Liver (tissue), 9 donors: ENCODE data around the gene VSIG2. TPM values are rescaled to one million over a fixed set of nuclear protein-coding genes. Genes with fewer than 3 reads are reported as not detected.

Experiments
- DNase-seq: peaks from one replicate; pipeline ENCODE4 v3.0.0-alpha.2; 2017; ENCODE audit warnings: low spot score
- H3K27ac ChIP-seq, 2 donors: one replicate each; pipeline ENCODE4 v1.7.0; 2013; ENCODE audit warnings: inconsistent platforms in 2 of 2, low read length in 2 of 2, control low read depth in 1 of 2, low read depth in 1 of 2, mild to moderate bottlenecking in 1 of 2
- H3K27me3 ChIP-seq, 4 donors: one replicate each; pipeline versions ENCODE4 v1.6.1 to v1.7.0; 2013; ENCODE audit warnings: low read length in 3 of 4, inconsistent platforms in 1 of 4, mild to moderate bottlenecking in 1 of 4, moderate library complexity in 1 of 4; ENCODE audit not compliant: control insufficient read depth in 4 of 4, insufficient read depth in 4 of 4
- H3K36me3 ChIP-seq, 4 donors: one replicate each; pipeline versions ENCODE4 v1.6.1 to v1.7.0; 2013; ENCODE audit warnings: low read length in 3 of 4, mild to moderate bottlenecking in 3 of 4, low read depth in 1 of 4, moderate library complexity in 1 of 4; ENCODE audit not compliant: control insufficient read depth in 4 of 4, insufficient read depth in 3 of 4
- H3K4me1 ChIP-seq, 4 donors: one replicate each; pipeline versions ENCODE4 v1.6.1 to v1.7.0; 2013; ENCODE audit warnings: low read length in 3 of 4, mild to moderate bottlenecking in 3 of 4, moderate library complexity in 1 of 4; ENCODE audit not compliant: control insufficient read depth in 4 of 4, insufficient read depth in 4 of 4
- H3K4me3 ChIP-seq, 3 donors: one replicate each; pipeline versions ENCODE4 v1.6.1 to v1.7.0; 2013; ENCODE audit warnings: low read length in 3 of 3, control low read depth in 1 of 3, low read depth in 1 of 3, mild to moderate bottlenecking in 1 of 3
- H3K9ac ChIP-seq, 2 donors: one replicate each; pipeline ENCODE4 v1.7.0; 2013; ENCODE audit warnings: low read length in 2 of 2, mild to moderate bottlenecking in 2 of 2, moderate library complexity in 2 of 2, control low read depth in 1 of 2, low read depth in 1 of 2
- H3K9me3 ChIP-seq, 4 donors: one replicate each; pipeline versions ENCODE4 v1.6.1 to v1.7.0; 2013; ENCODE audit warnings: low read length in 3 of 4; ENCODE audit not compliant: control insufficient read depth in 4 of 4
- EGR1 ChIP-seq, 2 donors: IDR thresholded peaks; 2 replicates each; pipeline ENCODE4 v1.6.1; 2016 to 2018; ENCODE audit warnings: antibody characterized with exemption in 2 of 2, low read depth in 2 of 2
- FOXA1 ChIP-seq: IDR thresholded peaks from 2 replicates; pipeline ENCODE4 v1.6.1; 2016; ENCODE audit warnings: antibody characterized with exemption
- FOXA2 ChIP-seq: IDR thresholded peaks from 2 replicates; pipeline ENCODE4 v1.6.1; 2016; ENCODE audit warnings: antibody characterized with exemption
- GABPA ChIP-seq, 2 donors: IDR thresholded peaks in 1 of 2; conservative IDR thresholded peaks in 1 of 2; 2 replicates each; pipeline ENCODE4 v1.6.1; 2016; ENCODE audit warnings: antibody characterized with exemption in 2 of 2, mild to moderate bottlenecking in 1 of 2, moderate library complexity in 1 of 2
- HNF4A ChIP-seq, 2 donors: conservative IDR thresholded peaks; 2 replicates each; pipeline ENCODE4 v1.6.1; 2016; ENCODE audit warnings: antibody characterized with exemption in 2 of 2, mild to moderate bottlenecking in 2 of 2
- HNF4G ChIP-seq: IDR thresholded peaks from 2 replicates; pipeline ENCODE4 v1.6.1; 2016; ENCODE audit warnings: antibody characterized with exemption
- JUND ChIP-seq, 2 donors: IDR thresholded peaks; 2 replicates each; pipeline ENCODE4 v1.6.1; 2016; ENCODE audit warnings: antibody characterized with exemption in 2 of 2
- NR2F2 ChIP-seq: IDR thresholded peaks from 2 replicates; pipeline ENCODE4 v1.6.1; 2016; ENCODE audit warnings: antibody characterized with exemption
- RAD21 ChIP-seq, 2 donors: IDR thresholded peaks; 2 replicates each; pipeline ENCODE4 v1.6.1; 2016; ENCODE audit warnings: antibody characterized with exemption in 2 of 2, mild to moderate bottlenecking in 2 of 2
- RXRA ChIP-seq, 2 donors: IDR thresholded peaks; 2 replicates each; pipeline ENCODE4 v1.6.1; 2017 to 2018; ENCODE audit warnings: antibody characterized with exemption in 2 of 2, mild to moderate bottlenecking in 1 of 2
- SP1 ChIP-seq: IDR thresholded peaks from 2 replicates; pipeline ENCODE4 v1.6.1; 2018; ENCODE audit warnings: antibody characterized with exemption, mild to moderate bottlenecking
- TAF1 ChIP-seq: conservative IDR thresholded peaks from 2 replicates; pipeline ENCODE4 v1.6.1; 2016; ENCODE audit warnings: antibody characterized with exemption, mild to moderate bottlenecking
- YY1 ChIP-seq: IDR thresholded peaks from 2 replicates; pipeline ENCODE4 v1.6.1; 2016; ENCODE audit warnings: antibody characterized with exemption, mild to moderate bottlenecking
- WGBS: extraction: QIAGEN DNeasy Blood & Tissue Kit; methylation state at CpG from one replicate; pipeline ENCODE4 v1.1.7; 2013; 5-methylcytosine and 5-hydroxymethylcytosine counted together
- polyA plus RNA-seq, 2 donors: library from polyadenylated mRNA; stranded (reverse) in 1 of 2; unstranded in 1 of 2; fragments of 200-250 nt in 1 of 2; fragments of >200 nt in 1 of 2; fragmentation: Nextera tagmentation in 1 of 2; extraction: Ambion mirVana in 1 of 2; gene quantifications; one replicate each; pipeline versions ENCODE4 v1.2.1 to v1.2.3, GENCODE V29; 2013 to 2015
- total RNA-seq, 2 donors: library from RNA; depleted of rRNA; stranded (reverse); fragments of >200 nt; gene quantifications; one replicate each; pipeline ENCODE4 v1.2.3, GENCODE V29; 2014
- TF ChIP-seq, protein P1 (sequence below): IDR thresholded peaks from 2 replicates; pipeline ENCODE4 v1.6.1; 2016; ENCODE audit warnings: antibody characterized with exemption, mild to moderate bottlenecking
- TF ChIP-seq, protein P2 (sequence below): IDR thresholded peaks from 2 replicates; pipeline ENCODE4 v1.6.1; 2016; ENCODE audit warnings: antibody characterized with exemption
- TF ChIP-seq, protein P3 (sequence below): IDR thresholded peaks from 2 replicates; pipeline ENCODE4 v1.6.1; 2016; ENCODE audit warnings: antibody characterized with exemption
- TF ChIP-seq, protein P4 (sequence below): fragments of 150-350 bp; IDR thresholded peaks from 2 replicates; pipeline ENCODE4 v1.5.1; 2017; ENCODE audit warnings: improper control_type of control experiment, low read depth, low read length; ENCODE audit not compliant: missing input control
- TF ChIP-seq, protein P5 (sequence below): IDR thresholded peaks from 2 replicates; pipeline ENCODE4 v1.6.1; 2016; ENCODE audit warnings: antibody characterized with exemption
- donor health status: healthy.
- donor health status: healthy.
- donor health status: healthy.
- donor health status: healthy.
- donor health status: healthy.

VSIG2 gene
- total and polyA plus RNA-seq, 4 donors, result 0.51 to 1.3 (median 0.75) TPM; not detected in 1

DNA sequence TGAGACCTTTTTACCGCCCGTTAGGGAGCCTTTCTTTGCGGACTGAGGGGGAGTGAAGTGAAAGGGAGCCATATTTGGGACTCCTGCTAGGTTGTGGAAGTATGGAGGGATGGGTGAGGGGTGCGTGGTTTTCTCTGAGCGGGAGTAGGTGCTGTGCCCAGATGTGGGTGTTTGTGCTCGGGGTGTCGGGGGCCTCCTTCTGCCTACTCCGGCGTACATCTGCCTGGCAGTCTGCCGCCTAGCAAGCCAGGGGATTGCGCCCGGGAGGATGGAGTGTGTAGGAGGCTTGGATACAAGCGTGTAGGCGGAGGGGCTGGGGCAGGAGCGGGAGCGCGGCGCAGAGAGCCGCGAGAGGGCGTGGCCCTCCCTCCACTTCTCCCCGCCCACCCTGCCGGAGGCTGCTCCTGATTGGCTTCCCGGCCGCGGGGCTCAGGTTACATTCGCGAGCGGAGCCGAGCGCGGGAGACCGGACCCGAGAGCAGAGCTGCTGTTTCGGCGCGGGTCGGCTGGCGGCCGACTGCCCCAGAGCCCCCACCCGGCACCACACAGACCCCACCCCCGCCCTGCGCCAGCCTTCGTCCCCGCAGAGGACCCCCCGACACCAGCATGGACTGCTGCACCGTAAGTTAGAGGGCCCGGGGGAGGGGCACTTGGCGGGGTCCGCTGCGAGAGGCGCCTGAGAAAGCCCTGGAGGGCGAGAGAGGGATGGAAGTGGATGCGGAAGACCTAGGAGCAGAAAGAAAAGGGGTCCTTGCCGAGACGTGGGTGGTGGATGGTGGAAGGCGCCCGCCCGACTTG lies 12.4 kb downstream of the VSIG2 start, which contains the start of gene NRGN:
Gene NRGN (plus strand): TSS at position 464 of the 798 bp plus-strand sequence. CDS start 143 bp downstream, at position 607.
- peak within 1 kb of the TSS in 1 of 2 donors; percentile 24 for H3K27ac ChIP-seq
- WGBS, result 2% methylated on average over 59 of the region's 59 CpGs
- peak within 1 kb of the TSS in 2 of 3 donors; percentile 3 to 57 for H3K4me3 ChIP-seq
- peaks cover 4 to 12% (median 9%) of the 10 kb centered on the region in 4 donors for H3K4me1 ChIP-seq
- no peaks in the 10 kb centered on the region for H3K36me3 ChIP-seq
- H3K9me3 ChIP-seq, result no peaks in the 10 kb centered on the region
- peak; percentile 85 for DNase-seq
- TF ChIP-seq, protein P1, sequence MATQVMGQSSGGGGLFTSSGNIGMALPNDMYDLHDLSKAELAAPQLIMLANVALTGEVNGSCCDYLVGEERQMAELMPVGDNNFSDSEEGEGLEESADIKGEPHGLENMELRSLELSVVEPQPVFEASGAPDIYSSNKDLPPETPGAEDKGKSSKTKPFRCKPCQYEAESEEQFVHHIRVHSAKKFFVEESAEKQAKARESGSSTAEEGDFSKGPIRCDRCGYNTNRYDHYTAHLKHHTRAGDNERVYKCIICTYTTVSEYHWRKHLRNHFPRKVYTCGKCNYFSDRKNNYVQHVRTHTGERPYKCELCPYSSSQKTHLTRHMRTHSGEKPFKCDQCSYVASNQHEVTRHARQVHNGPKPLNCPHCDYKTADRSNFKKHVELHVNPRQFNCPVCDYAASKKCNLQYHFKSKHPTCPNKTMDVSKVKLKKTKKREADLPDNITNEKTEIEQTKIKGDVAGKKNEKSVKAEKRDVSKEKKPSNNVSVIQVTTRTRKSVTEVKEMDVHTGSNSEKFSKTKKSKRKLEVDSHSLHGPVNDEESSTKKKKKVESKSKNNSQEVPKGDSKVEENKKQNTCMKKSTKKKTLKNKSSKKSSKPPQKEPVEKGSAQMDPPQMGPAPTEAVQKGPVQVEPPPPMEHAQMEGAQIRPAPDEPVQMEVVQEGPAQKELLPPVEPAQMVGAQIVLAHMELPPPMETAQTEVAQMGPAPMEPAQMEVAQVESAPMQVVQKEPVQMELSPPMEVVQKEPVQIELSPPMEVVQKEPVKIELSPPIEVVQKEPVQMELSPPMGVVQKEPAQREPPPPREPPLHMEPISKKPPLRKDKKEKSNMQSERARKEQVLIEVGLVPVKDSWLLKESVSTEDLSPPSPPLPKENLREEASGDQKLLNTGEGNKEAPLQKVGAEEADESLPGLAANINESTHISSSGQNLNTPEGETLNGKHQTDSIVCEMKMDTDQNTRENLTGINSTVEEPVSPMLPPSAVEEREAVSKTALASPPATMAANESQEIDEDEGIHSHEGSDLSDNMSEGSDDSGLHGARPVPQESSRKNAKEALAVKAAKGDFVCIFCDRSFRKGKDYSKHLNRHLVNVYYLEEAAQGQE, result no peak
- TF ChIP-seq EGR1 (IDR thresholded peaks at IDR 0.05; ENCODE audit: low read depth in 2 of 2) (no peak), JUND (IDR thresholded peaks at IDR 0.05) (no peak), HNF4A (conservative IDR thresholded peaks at IDR 0.05) (no peak), HNF4G (no peak), YY1 (no peak), SP1 (no peak), RAD21 (IDR thresholded peaks at IDR 0.05) (no peak), TAF1 (no peak), FOXA2 (no peak), GABPA (IDR thresholded peaks at IDR 0.05 in 1 of 2, conservative IDR thresholded peaks at IDR 0.05 in 1 of 2) (no peak), FOXA1 (no peak)
- TF ChIP-seq, protein P2, sequence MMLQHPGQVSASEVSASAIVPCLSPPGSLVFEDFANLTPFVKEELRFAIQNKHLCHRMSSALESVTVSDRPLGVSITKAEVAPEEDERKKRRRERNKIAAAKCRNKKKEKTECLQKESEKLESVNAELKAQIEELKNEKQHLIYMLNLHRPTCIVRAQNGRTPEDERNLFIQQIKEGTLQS, result no peak
- TF ChIP-seq, protein P3, sequence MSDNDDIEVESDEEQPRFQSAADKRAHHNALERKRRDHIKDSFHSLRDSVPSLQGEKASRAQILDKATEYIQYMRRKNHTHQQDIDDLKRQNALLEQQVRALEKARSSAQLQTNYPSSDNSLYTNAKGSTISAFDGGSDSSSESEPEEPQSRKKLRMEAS, result no peak
- H3K27me3 ChIP-seq, result peaks cover 0 to 5% (median 0%) of the 10 kb centered on the region in 4 donors
- no peak within 1 kb of the TSS for H3K9ac ChIP-seq

DNA sequence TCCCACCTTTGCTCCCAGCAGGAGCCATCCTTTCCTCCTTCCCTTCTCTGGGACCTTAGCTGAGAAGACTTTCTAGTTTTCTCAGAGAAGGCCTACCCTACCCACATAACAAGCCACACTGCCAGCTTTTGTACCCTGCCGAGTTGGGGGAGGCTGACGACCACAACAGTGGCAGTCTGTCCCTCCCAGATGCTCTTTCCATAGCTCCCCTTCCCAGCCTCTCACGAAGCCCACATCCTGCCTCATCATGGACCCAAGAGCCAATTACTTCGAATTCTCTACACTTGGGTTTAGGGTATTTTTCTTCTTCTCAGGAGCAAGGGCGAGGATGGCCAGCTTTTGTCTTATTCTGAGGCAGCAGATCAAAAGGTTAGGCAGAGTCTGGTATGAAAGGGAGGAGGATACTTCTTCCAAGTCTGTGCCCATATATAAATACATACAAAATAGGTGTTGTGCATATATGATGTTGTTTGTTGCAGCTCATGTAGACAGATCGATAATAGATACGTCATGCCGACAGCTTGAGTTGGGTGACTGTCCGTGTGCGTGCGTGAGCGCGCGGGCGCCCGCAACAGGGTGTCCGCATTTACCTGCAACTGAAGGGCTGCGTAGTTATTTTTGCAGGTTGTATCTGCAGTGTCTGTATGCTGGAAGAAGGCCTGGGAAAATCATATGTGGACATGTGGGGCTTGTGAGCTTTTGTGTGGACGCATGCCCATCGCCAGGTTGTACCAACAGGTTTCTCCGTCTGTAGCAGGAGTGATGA lies 13.2 kb downstream of the VSIG2 start:
- H3K27ac ChIP-seq, result no peak overlapping the region
- no peak for DNase-seq
- peaks cover 4 to 12% (median 9%) of the 10 kb centered on the region in 4 donors for H3K4me1 ChIP-seq
- no peak overlapping the region for H3K4me3 ChIP-seq
- no peaks in the 10 kb centered on the region for H3K36me3 ChIP-seq
- H3K27me3 ChIP-seq, result peaks cover 0 to 5% (median 0%) of the 10 kb centered on the region in 4 donors
- no peak overlapping the region for H3K9ac ChIP-seq
- H3K9me3 ChIP-seq, result no peaks in the 10 kb centered on the region
- 46% methylated on average over 21 of the region's 21 CpGs for WGBS
- no peak for TF ChIP-seq JUND (IDR thresholded peaks at IDR 0.05)
- TF ChIP-seq, protein P3, result no peak
- TF ChIP-seq GABPA (IDR thresholded peaks at IDR 0.05 in 1 of 2, conservative IDR thresholded peaks at IDR 0.05 in 1 of 2), result no peak
- no peak for TF ChIP-seq SP1
- no peak for TF ChIP-seq HNF4G
- TF ChIP-seq NR2F2, result no peak
- TF ChIP-seq, protein P4, sequence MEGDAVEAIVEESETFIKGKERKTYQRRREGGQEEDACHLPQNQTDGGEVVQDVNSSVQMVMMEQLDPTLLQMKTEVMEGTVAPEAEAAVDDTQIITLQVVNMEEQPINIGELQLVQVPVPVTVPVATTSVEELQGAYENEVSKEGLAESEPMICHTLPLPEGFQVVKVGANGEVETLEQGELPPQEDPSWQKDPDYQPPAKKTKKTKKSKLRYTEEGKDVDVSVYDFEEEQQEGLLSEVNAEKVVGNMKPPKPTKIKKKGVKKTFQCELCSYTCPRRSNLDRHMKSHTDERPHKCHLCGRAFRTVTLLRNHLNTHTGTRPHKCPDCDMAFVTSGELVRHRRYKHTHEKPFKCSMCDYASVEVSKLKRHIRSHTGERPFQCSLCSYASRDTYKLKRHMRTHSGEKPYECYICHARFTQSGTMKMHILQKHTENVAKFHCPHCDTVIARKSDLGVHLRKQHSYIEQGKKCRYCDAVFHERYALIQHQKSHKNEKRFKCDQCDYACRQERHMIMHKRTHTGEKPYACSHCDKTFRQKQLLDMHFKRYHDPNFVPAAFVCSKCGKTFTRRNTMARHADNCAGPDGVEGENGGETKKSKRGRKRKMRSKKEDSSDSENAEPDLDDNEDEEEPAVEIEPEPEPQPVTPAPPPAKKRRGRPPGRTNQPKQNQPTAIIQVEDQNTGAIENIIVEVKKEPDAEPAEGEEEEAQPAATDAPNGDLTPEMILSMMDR, result no peak
- no peak for TF ChIP-seq RXRA (IDR thresholded peaks at IDR 0.05)
- TF ChIP-seq, protein P2, result no peak
- TF ChIP-seq TAF1, result no peak
- TF ChIP-seq HNF4A (conservative IDR thresholded peaks at IDR 0.05), result no peak
- TF ChIP-seq, protein P5, sequence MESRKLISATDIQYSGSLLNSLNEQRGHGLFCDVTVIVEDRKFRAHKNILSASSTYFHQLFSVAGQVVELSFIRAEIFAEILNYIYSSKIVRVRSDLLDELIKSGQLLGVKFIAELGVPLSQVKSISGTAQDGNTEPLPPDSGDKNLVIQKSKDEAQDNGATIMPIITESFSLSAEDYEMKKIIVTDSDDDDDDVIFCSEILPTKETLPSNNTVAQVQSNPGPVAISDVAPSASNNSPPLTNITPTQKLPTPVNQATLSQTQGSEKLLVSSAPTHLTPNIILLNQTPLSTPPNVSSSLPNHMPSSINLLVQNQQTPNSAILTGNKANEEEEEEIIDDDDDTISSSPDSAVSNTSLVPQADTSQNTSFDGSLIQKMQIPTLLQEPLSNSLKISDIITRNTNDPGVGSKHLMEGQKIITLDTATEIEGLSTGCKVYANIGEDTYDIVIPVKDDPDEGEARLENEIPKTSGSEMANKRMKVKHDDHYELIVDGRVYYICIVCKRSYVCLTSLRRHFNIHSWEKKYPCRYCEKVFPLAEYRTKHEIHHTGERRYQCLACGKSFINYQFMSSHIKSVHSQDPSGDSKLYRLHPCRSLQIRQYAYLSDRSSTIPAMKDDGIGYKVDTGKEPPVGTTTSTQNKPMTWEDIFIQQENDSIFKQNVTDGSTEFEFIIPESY, result no peak
